H1 (cell line): ENCODE measurements around the gene ZNF586. TPM values are rescaled to one million over a fixed set of nuclear protein-coding genes. Genes with fewer than 3 reads are reported as not detected.

ENCODE experiments used
- CTCF ChIA-PET: fragments of 300-600 bp; sonication (Branson Sonifier 250); formaldehyde crosslinking; loops from one replicate; lab custom pipeline; 2021; ENCODE audit not compliant: partially characterized antibody; lab: Charles Lee
- POLR2A ChIA-PET: fragments of 300-600 bp; sonication (Branson Sonifier 250); formaldehyde crosslinking; loops from one replicate; lab custom pipeline; 2021; ENCODE audit warnings: inconsistent platforms; ENCODE audit not compliant: partially characterized antibody; lab: Charles Lee
- DNase-seq, 2 experiments: peaks; one replicate each; pipeline versions ENCODE4 v3.0.0 to v3.0.0-alpha.2; 2010 to 2022; ENCODE audit warnings: low spot score in 2 of 2, low read depth in 1 of 2, mixed read lengths in 1 of 2
- FAIRE-seq: peaks from 2 replicates; lab custom pipeline; 2011; peaks lifted over from hg19 to GRCh38; lab: Jason Lieb, UNC
- H2AFZ ChIP-seq: 2 replicates; pipeline ENCODE4 v1.8.1; 2012; ENCODE audit warnings: low read length, inconsistent platforms
- H2AK5ac ChIP-seq: 2 replicates; pipeline ENCODE4 v1.6.1; 2013; ENCODE audit warnings: low read depth, low read length
- H2BK120ac ChIP-seq: replicated peaks from 2 replicates; pipeline ENCODE3; 2013; ENCODE audit warnings: low read depth, low read length, inconsistent platforms
- H2BK12ac ChIP-seq: 2 replicates; pipeline ENCODE4 v1.6.1; 2013; ENCODE audit warnings: low read depth, low read length
- H2BK15ac ChIP-seq: 2 replicates; pipeline ENCODE4 v1.6.1; 2013; ENCODE audit warnings: low read length
- H2BK20ac ChIP-seq: 2 replicates; pipeline ENCODE4 v1.6.1; 2013; ENCODE audit warnings: low read length
- H2BK5ac ChIP-seq: 2 replicates; pipeline ENCODE4 v1.6.1; 2013; ENCODE audit warnings: low read depth, low read length
- H3K14ac ChIP-seq: 2 replicates; pipeline ENCODE4 v1.6.1; 2013; ENCODE audit warnings: inconsistent platforms; ENCODE audit not compliant: insufficient read length
- H3K18ac ChIP-seq: 2 replicates; pipeline ENCODE4 v1.6.1; 2013; ENCODE audit warnings: low read length; ENCODE audit errors: extremely low read depth
- H3K23ac ChIP-seq: 2 replicates; pipeline ENCODE4 v1.6.1; 2013; ENCODE audit warnings: inconsistent platforms; ENCODE audit not compliant: insufficient read length
- H3K23me2 ChIP-seq: 2 replicates; pipeline ENCODE4 v1.6.1; 2013; ENCODE audit warnings: low read depth, low read length
- H3K27ac ChIP-seq: 2 replicates; pipeline ENCODE4 v1.6.1; 2011; ENCODE audit warnings: low read depth, low read length, inconsistent platforms
- H3K27me3 ChIP-seq, 4 experiments: replicated peaks in 1 of 4; 1 replicate in 1 of 4; 2 replicates in 3 of 4; pipeline versions ENCODE4 v1.6.1 to v1.8.1; 2011 to 2013; ENCODE audit warnings: low read length in 3 of 4, mild to moderate bottlenecking in 3 of 4, inconsistent platforms in 2 of 4, mixed read lengths in 2 of 4, moderate library complexity in 1 of 4; ENCODE audit not compliant: control insufficient read depth in 3 of 4, insufficient read depth in 3 of 4; ENCODE audit errors: extremely low read depth in 1 of 4
- H3K36me3 ChIP-seq, 4 experiments: 2 replicates each; pipeline versions ENCODE4 v1.6.1 to v1.8.1; 2011 to 2013; ENCODE audit warnings: mild to moderate bottlenecking in 4 of 4, low read length in 3 of 4, moderate library complexity in 2 of 4, control low read depth in 1 of 4, inconsistent platforms in 1 of 4; ENCODE audit not compliant: insufficient read depth in 4 of 4, control insufficient read depth in 2 of 4
- H3K4ac ChIP-seq: replicated peaks from 2 replicates; pipeline ENCODE3; 2013; ENCODE audit warnings: low read length, low read depth, mixed read lengths, inconsistent platforms; ENCODE audit not compliant: insufficient read length
- H3K4me1 ChIP-seq, 4 experiments: replicated peaks in 1 of 4; 1 replicate in 1 of 4; 2 replicates in 3 of 4; pipeline versions ENCODE4 v1.6.1 to v1.8.1; 2011 to 2013; ENCODE audit warnings: low read length in 3 of 4, inconsistent platforms in 2 of 4, mixed read lengths in 1 of 4; ENCODE audit not compliant: insufficient read depth in 4 of 4, control insufficient read depth in 3 of 4
- H3K4me2 ChIP-seq, 2 experiments: 2 replicates each; pipeline versions ENCODE4 v1.6.1 to v1.8.1; 2011 to 2013; ENCODE audit warnings: low read depth in 2 of 2, low read length in 2 of 2, control low read depth in 1 of 2, inconsistent platforms in 1 of 2, mild to moderate bottlenecking in 1 of 2; ENCODE audit not compliant: insufficient read depth in 1 of 2
- H3K4me3 ChIP-seq, 4 experiments: fragments of 200-600, 300-600 bp in 1 of 4; sonication (generic), shearing (Covaris generic), sonication (Bioruptor Twin) in 1 of 4; 2 replicates each; pipeline versions ENCODE4 v1.5.1 to v1.8.1; 2011 to 2016; ENCODE audit warnings: low read length in 4 of 4, low read depth in 3 of 4, control low read depth in 2 of 4, inconsistent platforms in 2 of 4, mild to moderate bottlenecking in 2 of 4, mixed read lengths in 1 of 4, moderate library complexity in 1 of 4; ENCODE audit not compliant: insufficient read depth in 2 of 4; ENCODE audit errors: extremely low read depth in 1 of 4
- H3K56ac ChIP-seq: replicated peaks from 2 replicates; pipeline ENCODE3; 2013; ENCODE audit warnings: low read depth, mild to moderate bottlenecking, mixed read lengths, low read length, inconsistent platforms; ENCODE audit not compliant: insufficient read length
- H3K79me1 ChIP-seq: 2 replicates; pipeline ENCODE4 v1.6.1; 2013; ENCODE audit warnings: low read depth, low read length, control low read depth
- H3K79me2 ChIP-seq, 2 experiments: 2 replicates each; pipeline versions ENCODE4 v1.6.1 to v1.8.1; 2012 to 2013; ENCODE audit warnings: low read length in 2 of 2, mild to moderate bottlenecking in 2 of 2, inconsistent platforms in 1 of 2; ENCODE audit not compliant: insufficient read depth in 2 of 2, control insufficient read depth in 1 of 2
- H3K9ac ChIP-seq, 4 experiments: replicated peaks in 1 of 4; 1 replicate in 1 of 4; 2 replicates in 3 of 4; pipeline versions ENCODE4 v1.6.1 to v1.8.1; 2011 to 2013; ENCODE audit warnings: low read depth in 3 of 4, low read length in 3 of 4, control low read depth in 2 of 4, mild to moderate bottlenecking in 2 of 4, moderate library complexity in 2 of 4, inconsistent platforms in 1 of 4; ENCODE audit errors: extremely low read depth in 1 of 4
- H3K9me3 ChIP-seq, 2 experiments: 2 replicates each; pipeline versions ENCODE4 v1.6.1 to v1.8.1; 2012 to 2013; ENCODE audit warnings: mild to moderate bottlenecking in 2 of 2, moderate library complexity in 2 of 2, control low read depth in 1 of 2, inconsistent platforms in 1 of 2, low read depth in 1 of 2, low read length in 1 of 2, mixed read lengths in 1 of 2; ENCODE audit not compliant: insufficient read depth in 2 of 2
- H4K20me1 ChIP-seq, 2 experiments: replicated peaks in 1 of 2; 2 replicates each; pipeline versions ENCODE3 to v1.8.1; 2011 to 2013; ENCODE audit warnings: inconsistent platforms in 2 of 2, low read length in 2 of 2, mild to moderate bottlenecking in 1 of 2; ENCODE audit not compliant: insufficient read depth in 2 of 2, control insufficient read depth in 1 of 2
- H4K5ac ChIP-seq: 2 replicates; pipeline ENCODE4 v1.6.1; 2013; ENCODE audit warnings: low read length, low read depth, mixed read lengths, inconsistent platforms; ENCODE audit not compliant: insufficient read length
- H4K8ac ChIP-seq: 2 replicates; pipeline ENCODE4 v1.8.0; 2013; ENCODE audit warnings: mild to moderate bottlenecking, moderate library complexity, low read length, inconsistent platforms; ENCODE audit not compliant: insufficient read depth; ENCODE audit errors: extremely low read depth
- H4K91ac ChIP-seq: replicated peaks from 2 replicates; pipeline ENCODE3; 2013; ENCODE audit warnings: low read length, mixed read lengths, inconsistent platforms; ENCODE audit not compliant: insufficient read length
- BACH1 ChIP-seq: IDR thresholded peaks from 2 replicates; pipeline ENCODE4 v1.6.1; 2012; ENCODE audit warnings: low read length, improper control_type of control experiment
- BCL11A ChIP-seq, 2 experiments: IDR thresholded peaks; one replicate each; pipeline ENCODE4 v1.6.1; 2011; ENCODE audit warnings: low read depth in 2 of 2, low read length in 2 of 2, mild to moderate bottlenecking in 2 of 2
- CEBPB ChIP-seq: IDR thresholded peaks from 2 replicates; pipeline ENCODE4 v1.6.1; 2012; ENCODE audit warnings: low read depth, low read length
- CREB1 ChIP-seq: IDR thresholded peaks from 2 replicates; pipeline ENCODE4 v1.6.1; 2012; ENCODE audit warnings: inconsistent platforms
- CTBP2 ChIP-seq: IDR thresholded peaks from 2 replicates; pipeline ENCODE4 v1.7.0; 2011; ENCODE audit warnings: borderline replicate concordance, mild to moderate bottlenecking, moderate library complexity, mixed read lengths, low read length; ENCODE audit not compliant: insufficient read depth, insufficient read length
- CTCF ChIP-seq, 3 experiments: IDR thresholded peaks; 1 replicate in 2 of 3; 2 replicates in 1 of 3; pipeline versions ENCODE4 v1.5.1 to v1.6.1; 2011; ENCODE audit warnings: low read length in 3 of 3, mild to moderate bottlenecking in 3 of 3, inconsistent platforms in 2 of 3, low read depth in 1 of 3, moderate library complexity in 1 of 3; ENCODE audit not compliant: insufficient read depth in 1 of 3; ENCODE audit errors: control extremely low read depth in 1 of 3
- EP300 ChIP-seq, 2 experiments: IDR thresholded peaks; 1 replicate in 1 of 2; 2 replicates in 1 of 2; pipeline ENCODE4 v1.6.1; 2011 to 2012; ENCODE audit warnings: low read depth in 2 of 2, low read length in 2 of 2, mild to moderate bottlenecking in 2 of 2, borderline replicate concordance in 1 of 2, inconsistent platforms in 1 of 2, moderate library complexity in 1 of 2
- GABPA ChIP-seq: IDR thresholded peaks from 2 replicates; pipeline ENCODE4 v1.6.1; 2011; ENCODE audit warnings: mild to moderate bottlenecking, low read length, moderate library complexity, borderline replicate concordance; ENCODE audit not compliant: insufficient read depth
- RFX5 ChIP-seq: IDR thresholded peaks from 2 replicates; pipeline ENCODE4 v1.6.1; 2011; ENCODE audit warnings: low read depth, low read length, improper control_type of control experiment, borderline replicate concordance
- SRF ChIP-seq: IDR thresholded peaks from 2 replicates; pipeline ENCODE4 v1.6.1; 2011; ENCODE audit warnings: mild to moderate bottlenecking, low read depth, low read length, moderate library complexity
- TAF1 ChIP-seq: IDR thresholded peaks from 2 replicates; pipeline ENCODE4 v1.6.1; 2011; ENCODE audit warnings: mild to moderate bottlenecking, low read depth, low read length
- whole genome bisulfite sequencing, 2 experiments: shearing (Covaris generic) in 1 of 2; methylation state at CpG; one replicate each; pipeline versions ENCODE4 v1.1.6 to v1.1.7; 2013 to 2015; ENCODE audit warnings: low lambda C conversion rate in 2 of 2, mixed read lengths in 2 of 2, inconsistent platforms in 1 of 2, low coverage in 1 of 2, missing lambda C conversion rate in 1 of 2; ENCODE audit not compliant: insufficient replicate concordance in 2 of 2, insufficient coverage in 1 of 2, insufficient read length in 1 of 2; ENCODE audit errors: extremely low coverage in 1 of 2, missing lambda C conversion rate in 1 of 2; 5-methylcytosine and 5-hydroxymethylcytosine counted together
- polyA plus RNA-seq, 7 experiments: library from polyadenylated mRNA; depleted of rRNA in 3 of 7; stranded (reverse) in 5 of 7; unstranded in 2 of 7; fragments of >200 nt in 5 of 7; fragments of 200-250 nt in 2 of 7; gene quantifications; 1 replicate in 5 of 7; 2 replicates in 1 of 7; 4 replicates in 1 of 7; pipeline versions ENCODE4 v1.2.1 to v1.2.3, GENCODE V29; 2011 to 2013; ENCODE audit warnings: missing spikeins in 2 of 7, mixed read lengths in 2 of 7
- total RNA-seq: library from RNA; stranded (reverse); fragmentation: NEBNext Ultra II Directional; extraction: Animal tissue kit (Norgen Biotek cat#: 25700); gene quantifications from 2 replicates; pipeline ENCODE4 v1.2.1, GENCODE V29; 2021

Gene ZNF586
- total and polyA plus RNA-seq, 2 of the 8 experiments (the other 6 are each of a cell fraction or from before 2014, with no cell fraction given), result 8.1 to 15.5 TPM

GRCh38 chr19:57755031-57755430, 14.4 kb upstream of the ZNF586 start:
- H3K79me1 ChIP-seq, result peaks cover 3% of the 10 kb centered on the region
- no peak overlapping the region for H2BK15ac ChIP-seq
- H2BK12ac ChIP-seq, result no peak overlapping the region
- no peak overlapping the region for H3K23ac ChIP-seq
- H2BK120ac ChIP-seq, result no peak overlapping the region
- H3K23me2 ChIP-seq, result no peaks in the 10 kb centered on the region
- no peak overlapping the region for H2BK5ac ChIP-seq
- H3K4me2 ChIP-seq, result no peak overlapping the region
- H2BK20ac ChIP-seq, result no peak overlapping the region
- H2AFZ ChIP-seq, result no peak overlapping the region
- H3K18ac ChIP-seq, result no peak overlapping the region
- H3K27me3 ChIP-seq, result no peaks in the 10 kb centered on the region
- no peak overlapping the region for H3K4ac ChIP-seq
- H3K14ac ChIP-seq, result no peak overlapping the region
- TF ChIP-seq SRF (no peak), CEBPB (no peak), GABPA (no peak), CREB1 (no peak), EP300 (IDR thresholded peaks at IDR 0.05; ENCODE audit: borderline replicate concordance in 1 of 2, low read depth in 2 of 2, low read length in 2 of 2) (no peak), BACH1 (no peak), BCL11A (IDR thresholded peaks at IDR 0.05; ENCODE audit: low read depth in 2 of 2, low read length in 2 of 2) (no peak), CTBP2 (no peak), TAF1 (no peak), RFX5 (no peak), CTCF (IDR thresholded peaks at IDR 0.05; ENCODE audit: control extremely low read depth in 1 of 3, insufficient read depth in 1 of 3, low read depth in 1 of 3, low read length in 3 of 3) (no peak)
- no peaks in the 10 kb centered on the region for H3K4me1 ChIP-seq
- H3K9me3 ChIP-seq, result no peaks in the 10 kb centered on the region
- peaks cover 0 to 6% of the 10 kb centered on the region in 2 experiments; a peak in 2 of 4 replicates for H3K79me2 ChIP-seq
- no peak overlapping the region for H2AK5ac ChIP-seq
- ChIA-PET POLR2A (interaction anchor here (0.9 to 1.3 kb wide), 2 partner anchors 10 to 137 kb away, joined by 3 to 4 read pairs; no protein-coding TSS in a partner anchor), CTCF (no interaction called here)
- no peak overlapping the region for H4K8ac ChIP-seq
- DNase-seq (no peak), FAIRE-seq (no peak)
- 84% methylated on average over 4 of the region's 4 CpGs; no CpG with 5 or more reads in 1 of the 2 experiments for WGBS, 2 experiments
- H3K56ac ChIP-seq, result no peak overlapping the region
- H3K36me3 ChIP-seq, result peaks cover 45 to 90% (median 66%) of the 10 kb centered on the region in 4 experiments
- peaks cover 0 to 14% of the 10 kb centered on the region in 2 experiments for H4K20me1 ChIP-seq
- no peak overlapping the region for H3K27ac ChIP-seq
- H4K91ac ChIP-seq, result no peak overlapping the region
- no peak overlapping the region for H4K5ac ChIP-seq
- no peak overlapping the region for H3K9ac ChIP-seq
- H3K4me3 ChIP-seq, result no peak overlapping the region
